ENCODE results near the gene SPAAR.
"Not testable (repeated sequence)": the region's sequence is repeated elsewhere in the genome, so short reads cannot be mapped to it uniquely, and the experiment has no call there.

GRCh38 chr9:35884908-35885307, 24.4 kb upstream of the SPAAR start:
- TF ChIP-seq, protein P1, sequence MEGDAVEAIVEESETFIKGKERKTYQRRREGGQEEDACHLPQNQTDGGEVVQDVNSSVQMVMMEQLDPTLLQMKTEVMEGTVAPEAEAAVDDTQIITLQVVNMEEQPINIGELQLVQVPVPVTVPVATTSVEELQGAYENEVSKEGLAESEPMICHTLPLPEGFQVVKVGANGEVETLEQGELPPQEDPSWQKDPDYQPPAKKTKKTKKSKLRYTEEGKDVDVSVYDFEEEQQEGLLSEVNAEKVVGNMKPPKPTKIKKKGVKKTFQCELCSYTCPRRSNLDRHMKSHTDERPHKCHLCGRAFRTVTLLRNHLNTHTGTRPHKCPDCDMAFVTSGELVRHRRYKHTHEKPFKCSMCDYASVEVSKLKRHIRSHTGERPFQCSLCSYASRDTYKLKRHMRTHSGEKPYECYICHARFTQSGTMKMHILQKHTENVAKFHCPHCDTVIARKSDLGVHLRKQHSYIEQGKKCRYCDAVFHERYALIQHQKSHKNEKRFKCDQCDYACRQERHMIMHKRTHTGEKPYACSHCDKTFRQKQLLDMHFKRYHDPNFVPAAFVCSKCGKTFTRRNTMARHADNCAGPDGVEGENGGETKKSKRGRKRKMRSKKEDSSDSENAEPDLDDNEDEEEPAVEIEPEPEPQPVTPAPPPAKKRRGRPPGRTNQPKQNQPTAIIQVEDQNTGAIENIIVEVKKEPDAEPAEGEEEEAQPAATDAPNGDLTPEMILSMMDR (IDR thresholded peaks at IDR 0.05; ENCODE audit: insufficient read depth, low read length, poor library complexity, severe bottlenecking) = not testable (repeated sequence)
- not testable (repeated sequence) for TF ChIP-seq EZH2phosphoT487 (conservative IDR thresholded peaks at IDR 0.05; ENCODE audit: low read length)

All from SU-DHL-6 (cell line).